IMR-90 (cell line): ENCODE results near the gene TRPC1. TPM values are rescaled to one million over a fixed set of nuclear protein-coding genes. Genes with fewer than 3 reads are reported as not detected.

Experiments used
- ATAC-seq: fragments of 200-7000 bp; cut with Tn5 transposase; 2 replicates; pipeline ENCODE4 v1.9.1; 2020; ENCODE audit warnings: low read depth, mild to moderate bottlenecking, moderate library complexity
- BruUV-seq: library from RNA; stranded (reverse); fragments of 400-500 nt; replicated peaks from 2 replicates; lab custom pipeline; 2021; lab: Mats Ljungman, UMichigan
- CTCF ChIA-PET: fragments of 300-600 bp; formaldehyde crosslinking; extraction: SDS; loops from one replicate; lab custom pipeline; 2021; ENCODE audit warnings: antibody characterized with exemption; lab: Yijun Ruan, JAX
- POLR2A ChIA-PET: fragments of 300-600 bp; sonication (Branson Sonifier 250); formaldehyde crosslinking; loops from one replicate; lab custom pipeline; 2022; ENCODE audit warnings: antibody characterized with exemption; ENCODE audit not compliant: unreplicated experiment; lab: Charles Lee
- DNase-seq: peaks from one replicate; pipeline ENCODE4 v3.0.0; 2013
- H2AFZ ChIP-seq: replicated peaks from 2 replicates; pipeline ENCODE3; 2013; ENCODE audit warnings: low read length, mild to moderate bottlenecking; ENCODE audit not compliant: poor library complexity
- H2AK5ac ChIP-seq: 2 replicates; pipeline ENCODE4 v1.6.1; 2013; ENCODE audit warnings: low read depth, low read length, inconsistent platforms
- H2AK9ac ChIP-seq: replicated peaks from 2 replicates; pipeline ENCODE3; 2013; ENCODE audit warnings: mild to moderate bottlenecking, low read depth, low read length, moderate library complexity; ENCODE audit not compliant: poor library complexity
- H2BK120ac ChIP-seq: 2 replicates; pipeline ENCODE4 v1.6.1; 2013; ENCODE audit warnings: low read depth, low read length, inconsistent platforms
- H2BK15ac ChIP-seq: 3 replicates; pipeline ENCODE4 v1.6.1; 2013; ENCODE audit warnings: low read depth, low read length, inconsistent platforms
- H2BK20ac ChIP-seq: 2 replicates; pipeline ENCODE4 v1.6.1; 2013; ENCODE audit warnings: low read depth, mild to moderate bottlenecking, inconsistent platforms, low read length, moderate library complexity
- H2BK5ac ChIP-seq: 2 replicates; pipeline ENCODE4 v1.6.1; 2013; ENCODE audit warnings: mild to moderate bottlenecking, low read depth, low read length, inconsistent platforms; ENCODE audit not compliant: poor library complexity, severe bottlenecking
- H3K14ac ChIP-seq: replicated peaks from 2 replicates; pipeline ENCODE4 v1.6.1; 2013; ENCODE audit warnings: low read depth, low read length, inconsistent platforms
- H3K18ac ChIP-seq: 2 replicates; pipeline ENCODE4 v1.6.1; 2013; ENCODE audit warnings: low read depth, low read length, control low read depth
- H3K23ac ChIP-seq: 2 replicates; pipeline ENCODE4 v1.6.1; 2013; ENCODE audit warnings: low read depth, low read length, inconsistent platforms
- H3K27ac ChIP-seq: 2 replicates; pipeline ENCODE4 v1.5.1; 2013; ENCODE audit warnings: mild to moderate bottlenecking, control low read depth, low read length; ENCODE audit not compliant: insufficient read depth
- H3K27me3 ChIP-seq: 2 replicates; pipeline ENCODE4 v1.6.1; 2013; ENCODE audit warnings: low read length; ENCODE audit not compliant: control insufficient read depth, insufficient read depth
- H3K36me3 ChIP-seq: 2 replicates; pipeline ENCODE4 v1.6.1; 2013; ENCODE audit warnings: low read length, mixed read lengths; ENCODE audit not compliant: control insufficient read depth, insufficient read depth
- H3K4ac ChIP-seq: 2 replicates; pipeline ENCODE4 v1.6.1; 2013; ENCODE audit warnings: low read depth, low read length, inconsistent platforms
- H3K4me1 ChIP-seq: 2 replicates; pipeline ENCODE4 v1.6.1; 2013; ENCODE audit warnings: low read length, mixed read lengths; ENCODE audit not compliant: control insufficient read depth, insufficient read depth
- H3K4me2 ChIP-seq: 2 replicates; pipeline ENCODE4 v1.6.1; 2013; ENCODE audit warnings: low read depth, mild to moderate bottlenecking, control low read depth, low read length, moderate library complexity
- H3K4me3 ChIP-seq: 2 replicates; pipeline ENCODE4 v1.5.1; 2013; ENCODE audit warnings: low read depth, mild to moderate bottlenecking, control low read depth, low read length, moderate library complexity; ENCODE audit not compliant: insufficient read depth
- H3K56ac ChIP-seq: 2 replicates; pipeline ENCODE4 v1.6.1; 2013; ENCODE audit warnings: low read length, inconsistent platforms; ENCODE audit not compliant: insufficient read depth; ENCODE audit errors: extremely low read depth
- H3K79me1 ChIP-seq, 2 experiments: 2 replicates each; pipeline ENCODE4 v1.6.1; 2013; ENCODE audit warnings: low read length in 2 of 2, inconsistent platforms in 1 of 2, low read depth in 1 of 2
- H3K9ac ChIP-seq: 2 replicates; pipeline ENCODE4 v1.6.1; 2013; ENCODE audit warnings: low read depth, low read length, control low read depth
- H3K9me1 ChIP-seq: 2 replicates; pipeline ENCODE4 v1.6.1; 2013; ENCODE audit warnings: low read length, inconsistent platforms; ENCODE audit not compliant: insufficient read depth
- H3K9me3 ChIP-seq: 2 replicates; pipeline ENCODE4 v1.6.1; 2013; ENCODE audit warnings: low read length; ENCODE audit not compliant: control insufficient read depth, insufficient read depth
- H4K20me1 ChIP-seq: 2 replicates; pipeline ENCODE4 v1.6.1; 2013; ENCODE audit warnings: low read length, inconsistent platforms; ENCODE audit not compliant: insufficient read depth
- H4K5ac ChIP-seq: 2 replicates; pipeline ENCODE4 v1.6.1; 2013; ENCODE audit warnings: mild to moderate bottlenecking, low read depth, low read length, control low read depth
- H4K8ac ChIP-seq, 2 experiments: 2 replicates each; pipeline ENCODE4 v1.6.1; 2013; ENCODE audit warnings: low read depth in 2 of 2, low read length in 2 of 2, control low read depth in 1 of 2, inconsistent platforms in 1 of 2
- H4K91ac ChIP-seq: 2 replicates; pipeline ENCODE4 v1.6.1; 2013; ENCODE audit warnings: low read depth, low read length, inconsistent platforms; ENCODE audit not compliant: insufficient read depth
- BHLHE40 ChIP-seq: fragments of 150-350 bp; IDR thresholded peaks from 2 replicates; pipeline ENCODE4 v1.6.1; 2016; ENCODE audit warnings: mild to moderate bottlenecking, low read depth, low read length
- CHD1 ChIP-seq: IDR thresholded peaks from 2 replicates; pipeline ENCODE4 v1.6.1; 2012; ENCODE audit warnings: low read depth, low read length, improper control_type of control experiment
- MAFK ChIP-seq: IDR thresholded peaks from 2 replicates; pipeline ENCODE4 v1.6.1; 2012; ENCODE audit warnings: low read depth, low read length, improper control_type of control experiment
- NFE2L2 ChIP-seq: fragments of 150-350 bp; IDR thresholded peaks from 2 replicates; pipeline ENCODE4 v1.6.1; 2016; ENCODE audit warnings: low read depth, mild to moderate bottlenecking, low read length
- POLR2A ChIP-seq: IDR thresholded peaks from 2 replicates; pipeline ENCODE4 v1.6.1; 2012; ENCODE audit warnings: mild to moderate bottlenecking, low read depth, low read length
- RAD21 ChIP-seq: IDR thresholded peaks from 2 replicates; pipeline ENCODE4 v1.6.1; 2012; ENCODE audit warnings: low read length, improper control_type of control experiment
- RCOR1 ChIP-seq: IDR thresholded peaks from 2 replicates; pipeline ENCODE4 v1.6.1; 2012; ENCODE audit warnings: mild to moderate bottlenecking, low read length, improper control_type of control experiment; ENCODE audit not compliant: insufficient replicate concordance
- RFX5 ChIP-seq: IDR thresholded peaks from 2 replicates; pipeline ENCODE4 v1.8.0; 2012; ENCODE audit warnings: low read depth, mild to moderate bottlenecking, low read length, moderate library complexity
- SMC3 ChIP-seq: fragments of 150-350 bp; IDR thresholded peaks from 2 replicates; pipeline ENCODE4 v1.6.1; 2016; ENCODE audit warnings: low read depth, mild to moderate bottlenecking, antibody characterized with exemption, low read length, moderate library complexity
- WGBS, 2 experiments: methylation state at CpG; one replicate each; pipeline versions ENCODE4 v1.1.5 to v1.1.7; 2013; ENCODE audit warnings: missing lambda C conversion rate in 2 of 2; ENCODE audit not compliant: insufficient read length in 1 of 2; ENCODE audit errors: extremely low coverage in 2 of 2; 5-methylcytosine and 5-hydroxymethylcytosine counted together
- dilution Hi-C: fragments of 300-500 bp; cut with HindIII; formaldehyde crosslinking; loops from one replicate; pipeline ENCODE4 v1.14.3; 2018; ENCODE audit warnings: low sequenced_read_pairs; ENCODE audit not compliant: unreplicated experiment
- in situ Hi-C: fragments of 300-500 bp; cut with MboI; formaldehyde crosslinking; loops from 3 replicates; pipeline ENCODE4 v1.14.3; 2019; ENCODE audit warnings: low sequenced_read_pairs, inconsistent platforms, mixed read lengths
- intact Hi-C: fragments of 100-400 bp; cut with micrococcal nuclease; formaldehyde crosslinking; loops from 2 replicates; pipeline ENCODE4 v1.10.0; 2022
- polyA plus RNA-seq, 3 experiments: library from polyadenylated mRNA; depleted of rRNA; stranded (reverse); fragments of >200 nt; gene quantifications; 2 replicates each; pipeline ENCODE4 v1.2.3, GENCODE V29; 2012; ENCODE audit warnings: low replicate concordance in 1 of 3
- total RNA-seq: library from RNA; depleted of rRNA; stranded (reverse); fragments of >200 nt; gene quantifications from 2 replicates; pipeline ENCODE4 v1.2.3, GENCODE V29; 2012
- TF ChIP-seq, protein P1 (sequence below): fragments of 150-350 bp; IDR thresholded peaks from 2 replicates; pipeline ENCODE4 v1.6.1; 2017; ENCODE audit warnings: mild to moderate bottlenecking, antibody characterized with exemption, low read length, low read depth
- TF ChIP-seq, protein P2 (sequence below): fragments of 150-350 bp; IDR thresholded peaks from 2 replicates; pipeline ENCODE4 v1.6.1; 2016; ENCODE audit warnings: low read depth, mild to moderate bottlenecking, low read length, moderate library complexity, borderline replicate concordance

The TRPC1 gene
- total and polyA plus RNA-seq, 2 of the 4 experiments (the other 2 are of a cell fraction): 5.9 to 7.2 TPM

DNA sequence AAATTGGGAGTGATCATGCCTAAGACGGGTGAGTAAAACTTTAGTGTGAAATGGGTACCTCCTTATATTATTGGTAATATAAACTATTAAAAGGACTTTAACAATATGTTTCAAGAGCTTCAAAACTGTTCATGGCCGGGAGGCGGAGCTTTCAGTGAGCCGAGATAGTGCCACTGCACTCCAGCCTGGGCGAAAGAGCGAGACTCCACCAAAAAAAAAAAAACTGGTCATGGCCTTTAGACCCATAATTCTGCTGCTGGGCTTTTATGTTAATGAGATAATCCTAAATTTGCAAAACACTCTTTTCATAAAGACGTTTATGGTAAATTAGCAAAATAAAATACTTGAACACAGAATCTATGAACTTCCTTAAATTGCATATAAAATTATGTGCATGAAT, 22.8 kb downstream of the TRPC1 start:
- Histone ChIP-seq H3K23ac (no peak overlapping the region), H4K91ac (no peak overlapping the region), H3K79me1 (peaks cover 0 to 3% of the 10 kb centered on the region in 2 experiments; a peak in 1 of 4 replicates), H3K9ac (no peak overlapping the region), H4K5ac (no peak overlapping the region), H2BK5ac (no peak overlapping the region), H2AFZ (no peak overlapping the region), H3K4me3 (no peak overlapping the region), H3K4ac (no peak overlapping the region), H2BK120ac (no peak overlapping the region), H3K9me1 (no peaks in the 10 kb centered on the region), H3K4me1 (no peaks in the 10 kb centered on the region), H3K36me3 (peaks cover 3% of the 10 kb centered on the region; the same call in 1 of the 2 replicates), H3K27ac (no peak overlapping the region), H3K14ac (no peak overlapping the region), H3K18ac (no peak overlapping the region), H4K20me1 (no peaks in the 10 kb centered on the region), H3K27me3 (no peaks in the 10 kb centered on the region), H2AK5ac (no peak overlapping the region), H3K4me2 (no peak overlapping the region), H2AK9ac (no peak overlapping the region), H2BK20ac (no peak overlapping the region), H4K8ac (no peak overlapping the region), H3K56ac (no peak overlapping the region), H3K9me3 (no peaks in the 10 kb centered on the region), H2BK15ac (no peak overlapping the region)
- dilution Hi-C loops (no loop called here), in situ Hi-C loops (no loop called here), intact Hi-C loops (no loop called here)
- ATAC-seq (no peak), DNase-seq (no peak)
- BruUV-seq: no TSS peak
- POLR2A ChIA-PET: no interaction called here
- CTCF ChIA-PET: no interaction called here
- TF ChIP-seq RCOR1: no peak
- no peak for TF ChIP-seq SMC3
- TF ChIP-seq, protein P1, sequence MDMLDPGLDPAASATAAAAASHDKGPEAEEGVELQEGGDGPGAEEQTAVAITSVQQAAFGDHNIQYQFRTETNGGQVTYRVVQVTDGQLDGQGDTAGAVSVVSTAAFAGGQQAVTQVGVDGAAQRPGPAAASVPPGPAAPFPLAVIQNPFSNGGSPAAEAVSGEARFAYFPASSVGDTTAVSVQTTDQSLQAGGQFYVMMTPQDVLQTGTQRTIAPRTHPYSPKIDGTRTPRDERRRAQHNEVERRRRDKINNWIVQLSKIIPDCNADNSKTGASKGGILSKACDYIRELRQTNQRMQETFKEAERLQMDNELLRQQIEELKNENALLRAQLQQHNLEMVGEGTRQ: no peak
- no peak for TF ChIP-seq CHD1
- no peak for TF ChIP-seq BHLHE40
- TF ChIP-seq, protein P2, sequence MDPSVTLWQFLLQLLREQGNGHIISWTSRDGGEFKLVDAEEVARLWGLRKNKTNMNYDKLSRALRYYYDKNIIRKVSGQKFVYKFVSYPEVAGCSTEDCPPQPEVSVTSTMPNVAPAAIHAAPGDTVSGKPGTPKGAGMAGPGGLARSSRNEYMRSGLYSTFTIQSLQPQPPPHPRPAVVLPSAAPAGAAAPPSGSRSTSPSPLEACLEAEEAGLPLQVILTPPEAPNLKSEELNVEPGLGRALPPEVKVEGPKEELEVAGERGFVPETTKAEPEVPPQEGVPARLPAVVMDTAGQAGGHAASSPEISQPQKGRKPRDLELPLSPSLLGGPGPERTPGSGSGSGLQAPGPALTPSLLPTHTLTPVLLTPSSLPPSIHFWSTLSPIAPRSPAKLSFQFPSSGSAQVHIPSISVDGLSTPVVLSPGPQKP: no peak
- TF ChIP-seq RAD21: no peak
- TF ChIP-seq POLR2A: no peak
- TF ChIP-seq RFX5: no peak
- no peak for TF ChIP-seq NFE2L2
- no peak for TF ChIP-seq MAFK
- WGBS, 2 experiments: no CpG with 5 or more reads among the region's 7 CpGs
